ENCODE measurements around the gene SPSB2. TPM values are rescaled to one million over a fixed set of nuclear protein-coding genes. Genes with fewer than 3 reads are reported as not detected.

SPSB2 gene
- polyA plus RNA-seq, 1 experiment, result 2.6 TPM

- Histone ChIP-seq H3K27me3 (ENCODE audit: control insufficient read depth, insufficient read depth, low read length) (no peaks in the 10 kb centered on the region), H3K4me3 (ENCODE audit: low read depth, low read length) (peak overlapping the region; percentile 90), H3K27ac (ENCODE audit: low read depth, low read length) (peak overlapping the region; percentile 39), H3K9me3 (ENCODE audit: control insufficient read depth, insufficient read depth, low read length) (no peaks in the 10 kb centered on the region; the same call in 1 of the 2 replicates)
- DNase-seq (ENCODE audit: low read depth, low spot score), result no peak
- ChIA-PET CTCF (interaction anchor here (0.7 to 5.1 kb wide), 10 partner anchors 10 to 116 kb away, joined by 4 to 50 read pairs (median 8); partner anchors contain the start of genes CDCA3, LRRC23, MLF2 and USP5), POLR2A (interaction anchor here (0.5 to 4.8 kb wide), 14 partner anchors 16 to 329 kb away, joined by 3 to 57 read pairs (median 6); partner anchors contain the start of genes C12orf57, CDCA3, COPS7A and GPR162)
- peak; percentile 36 for TF ChIP-seq CTCF (IDR thresholded peaks at IDR 0.05; ENCODE audit: low read depth, low read length)
Measured at GRCh38 chr12:6868211-6869048, 4.7 kb downstream of the SPSB2 start.

- CTCF ChIA-PET, result interaction anchor here (0.6 to 1.0 kb wide), 2 partner anchors 115 to 226 kb away, joined by 3 to 4 read pairs; partner anchors contain the start of gene MLF2
- H3K4me3 ChIP-seq (ENCODE audit: low read depth, low read length), result peak within 1 kb of the TSS; percentile 90
- peak; percentile 51 for DNase-seq (ENCODE audit: low read depth, low spot score)
- H3K9me3 ChIP-seq (ENCODE audit: control insufficient read depth, insufficient read depth, low read length), result no peaks in the 10 kb centered on the region; the same call in 1 of the 2 replicates
- no peaks in the 10 kb centered on the region for H3K27me3 ChIP-seq (ENCODE audit: control insufficient read depth, insufficient read depth, low read length)
- no peak for TF ChIP-seq CTCF (IDR thresholded peaks at IDR 0.05; ENCODE audit: low read depth, low read length)
- peak within 1 kb of the TSS; percentile 39 for H3K27ac ChIP-seq (ENCODE audit: low read depth, low read length)
- POLR2A ChIA-PET, result interaction anchor here (0.5 to 4.8 kb wide), 12 partner anchors 13 to 328 kb away, joined by 3 to 57 read pairs (median 5); partner anchors contain the start of genes C12orf57, CDCA3, COPS7A and MLF2
Measured at GRCh38 chr12:6867413-6868210, 5.5 kb downstream of the SPSB2 start, which contains the start of gene TPI1. Gene TPI1 (plus strand): TSS chr12:6867531. CDS start chr12:6867567, 36 bp downstream.

- H3K27me3 ChIP-seq (ENCODE audit: control insufficient read depth, insufficient read depth, low read length), result no peaks in the 10 kb centered on the region
- no peak for DNase-seq (ENCODE audit: low read depth, low spot score)
- CTCF ChIA-PET, result interaction anchor here (0.8 to 1.0 kb wide), 2 partner anchors 31 to 114 kb away, joined by 4 to 8 read pairs; partner anchors contain the start of gene MLF2
Measured at GRCh38 chr12:6866920-6867412, 6.1 kb downstream of the SPSB2 start.

More at GRCh38 chr12:6866920-6867412, 6.1 kb downstream of the SPSB2 start:
- Histone ChIP-seq H3K9me3 (ENCODE audit: control insufficient read depth, insufficient read depth, low read length) (no peaks in the 10 kb centered on the region; the same call in 1 of the 2 replicates), H3K27ac (ENCODE audit: low read depth, low read length) (peak overlapping the region; percentile 31), H3K4me3 (ENCODE audit: low read depth, low read length) (peak overlapping the region; percentile 63)
- no peak for TF ChIP-seq CTCF (IDR thresholded peaks at IDR 0.05; ENCODE audit: low read depth, low read length)
- POLR2A ChIA-PET, result interaction anchor here (0.6 to 4.8 kb wide), 9 partner anchors 12 to 143 kb away, joined by 4 to 57 read pairs (median 9); partner anchors contain the start of genes C12orf57, CDCA3, COPS7A and MLF2

Measured in AG04450 (cell line).